ENCODE results near the gene CAPZB. TPM values are rescaled to one million over a fixed set of nuclear protein-coding genes. Genes with fewer than 3 reads are reported as not detected.
"Not testable (repeated sequence)": the region's sequence is repeated elsewhere in the genome, so short reads cannot be mapped to it uniquely, and the experiment has no call there.

CAPZB gene
- total and polyA plus RNA-seq, 2 of the 4 experiments (the other 2 are of a cell fraction): 216 to 304 TPM

- H3K56ac ChIP-seq (ENCODE audit: extremely low read depth, insufficient read depth, low read length); in situ Hi-C loops (cut with MboI; ENCODE audit: low sequenced_read_pairs): not testable (repeated sequence)
Measured at GRCh38 chr1:19304081-19304480, 181.3 kb downstream of the CAPZB start.

More at GRCh38 chr1:19304081-19304480, 181.3 kb downstream of the CAPZB start:
- H3K79me1 ChIP-seq (ENCODE audit: low read depth in 1 of 2, low read length in 2 of 2); H2BK20ac ChIP-seq (ENCODE audit: low read depth, low read length); H4K5ac ChIP-seq (ENCODE audit: low read depth, low read length); H3K14ac ChIP-seq (replicated peaks; ENCODE audit: low read depth, low read length); H3K18ac ChIP-seq (ENCODE audit: low read depth, low read length); H2AK5ac ChIP-seq (ENCODE audit: low read depth, low read length); H3K9ac ChIP-seq (ENCODE audit: low read depth, low read length); H3K4me1 ChIP-seq (ENCODE audit: control insufficient read depth, insufficient read depth, low read length); H3K23ac ChIP-seq (ENCODE audit: low read depth, low read length); BruUV-seq (replicated peaks); H2BK15ac ChIP-seq (ENCODE audit: low read depth, low read length); intact Hi-C loops (cut with micrococcal nuclease); H3K4me2 ChIP-seq (ENCODE audit: low read depth, low read length); H3K9me3 ChIP-seq (ENCODE audit: control insufficient read depth, insufficient read depth, low read length); ATAC-seq (ENCODE audit: low read depth); H2AK9ac ChIP-seq (replicated peaks; ENCODE audit: low read depth, low read length, poor library complexity); H2BK5ac ChIP-seq (ENCODE audit: low read depth, low read length, poor library complexity, severe bottlenecking); H3K9me1 ChIP-seq (ENCODE audit: insufficient read depth, low read length); H4K8ac ChIP-seq (ENCODE audit: low read depth in 2 of 2, low read length in 2 of 2); H4K91ac ChIP-seq (ENCODE audit: insufficient read depth, low read depth, low read length); H2AFZ ChIP-seq (replicated peaks; ENCODE audit: low read length, poor library complexity); H3K4me3 ChIP-seq (ENCODE audit: insufficient read depth, low read depth, low read length); H2BK120ac ChIP-seq (ENCODE audit: low read depth, low read length); H4K20me1 ChIP-seq (ENCODE audit: insufficient read depth, low read length); dilution Hi-C loops (cut with HindIII; ENCODE audit: low sequenced_read_pairs, unreplicated experiment); DNase-seq; H3K4ac ChIP-seq (ENCODE audit: low read depth, low read length); H3K27ac ChIP-seq (ENCODE audit: insufficient read depth, low read length); POLR2A ChIA-PET (ENCODE audit: unreplicated experiment); H3K27me3 ChIP-seq (ENCODE audit: control insufficient read depth, insufficient read depth, low read length): not testable (repeated sequence)
- H3K36me3 ChIP-seq (ENCODE audit: control insufficient read depth, insufficient read depth, low read length): peaks cover 52% of the 10 kb centered on the region
- no CpG with 5 or more reads among the region's 10 CpGs for WGBS, 2 experiments (ENCODE audit: extremely low coverage in 2 of 2, insufficient read length in 1 of 2)
- CTCF ChIA-PET: interaction anchor here (0.6 kb wide), 2 partner anchors 52 to 280 kb away, joined by 3 to 5 read pairs; partner anchors contain the start of gene MRTO4
